Left hindlimb (tissue), 1 donor: ENCODE data around the gene EPG5.

Experiments used
- DNase-seq: peaks from one replicate; pipeline ENCODE4 v3.0.0-alpha.2; 2018

The EPG5 gene

GRCh38 chr18:45913276-45913675, 53.9 kb downstream of the EPG5 start:
- no peak for DNase-seq

GRCh38 chr18:45910405-45911023, 56.6 kb downstream of the EPG5 start:
- no peak for DNase-seq

DNA sequence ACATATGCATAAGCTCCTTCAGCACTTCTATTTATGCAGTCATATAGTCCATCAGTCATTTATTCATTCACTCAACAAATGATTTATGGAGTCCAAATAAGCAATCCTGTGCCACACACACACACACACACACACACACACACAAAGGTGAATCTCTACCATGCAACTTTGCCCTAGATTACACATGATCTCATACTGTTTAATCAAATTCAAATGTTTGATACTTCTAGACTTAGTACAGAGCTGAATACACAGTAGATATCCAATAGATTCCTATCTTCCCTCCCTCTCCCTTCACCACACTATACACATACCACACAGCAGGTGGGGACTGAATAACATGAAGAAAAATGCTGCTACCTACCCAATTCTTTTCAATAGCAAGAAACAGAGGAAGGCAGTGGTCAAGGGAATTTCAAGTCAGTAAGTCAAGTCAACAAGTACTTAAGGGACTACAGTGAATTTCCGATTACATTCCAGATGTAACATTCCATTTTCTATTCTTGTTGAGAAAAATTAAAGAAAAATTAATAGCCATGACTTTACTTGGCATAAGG, 65.4 kb downstream of the EPG5 start:
- no peak for DNase-seq

DNA sequence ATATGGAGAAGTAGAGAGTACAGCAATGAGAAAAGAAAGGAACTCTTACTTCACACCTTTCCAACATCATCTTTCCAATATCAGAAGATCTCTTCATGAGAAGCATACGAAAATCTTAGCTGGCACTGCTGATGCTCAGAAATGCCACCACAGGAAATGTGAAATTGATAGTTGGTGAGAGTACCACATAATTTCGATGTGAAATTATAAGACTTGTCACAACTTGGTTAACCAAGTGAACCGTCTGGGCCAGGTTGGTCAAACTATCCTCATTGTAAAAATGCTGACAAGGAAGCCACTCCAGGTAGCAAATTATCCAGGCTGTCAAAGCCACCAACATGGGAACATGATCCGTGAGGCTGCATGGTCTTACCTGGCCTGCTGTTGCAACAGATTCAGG, 66.5 kb downstream of the EPG5 start:
- DNase-seq: no peak

- no peak for DNase-seq
These were observed 70.1 kb downstream of the EPG5 start for GRCh38 chr18:45896991-45897390.

GRCh38 chr18:45896452-45896851, 70.7 kb downstream of the EPG5 start:
- DNase-seq: no peak

DNA sequence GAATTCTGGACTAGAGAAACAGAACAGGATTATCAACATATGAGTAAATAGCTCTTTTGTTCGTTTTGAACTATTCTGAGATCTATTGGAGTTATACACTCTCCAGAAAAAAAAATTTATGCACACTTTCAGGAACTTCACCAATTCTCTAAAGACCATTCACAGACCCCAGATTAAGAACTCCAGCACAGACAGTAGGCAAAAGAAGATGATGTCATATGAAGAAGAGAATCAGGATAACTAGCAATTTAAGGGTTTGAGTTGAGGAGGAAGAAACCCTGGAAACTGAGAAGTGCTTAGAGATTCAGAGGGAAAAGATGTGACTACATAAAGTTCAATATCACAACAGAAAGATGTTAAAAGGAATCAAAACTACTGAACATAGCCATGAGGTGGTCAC, 71.8 kb downstream of the EPG5 start:
- DNase-seq: no peak

GRCh38 chr18:45894818-45895217, 72.3 kb downstream of the EPG5 start:
- no peak for DNase-seq

- no peak for DNase-seq
These were observed 75.3 kb downstream of the EPG5 start for GRCh38 chr18:45891806-45892205.

GRCh38 chr18:45890606-45891005, 76.5 kb downstream of the EPG5 start:
- DNase-seq: no peak

- DNase-seq: no peak
These were observed 77.6 kb downstream of the EPG5 start for GRCh38 chr18:45889419-45890064.

- no peak for DNase-seq
These were observed 79.5 kb downstream of the EPG5 start for GRCh38 chr18:45887585-45887984.

- DNase-seq: no peak
These were observed 86.1 kb downstream of the EPG5 start for GRCh38 chr18:45880876-45881558.

DNA sequence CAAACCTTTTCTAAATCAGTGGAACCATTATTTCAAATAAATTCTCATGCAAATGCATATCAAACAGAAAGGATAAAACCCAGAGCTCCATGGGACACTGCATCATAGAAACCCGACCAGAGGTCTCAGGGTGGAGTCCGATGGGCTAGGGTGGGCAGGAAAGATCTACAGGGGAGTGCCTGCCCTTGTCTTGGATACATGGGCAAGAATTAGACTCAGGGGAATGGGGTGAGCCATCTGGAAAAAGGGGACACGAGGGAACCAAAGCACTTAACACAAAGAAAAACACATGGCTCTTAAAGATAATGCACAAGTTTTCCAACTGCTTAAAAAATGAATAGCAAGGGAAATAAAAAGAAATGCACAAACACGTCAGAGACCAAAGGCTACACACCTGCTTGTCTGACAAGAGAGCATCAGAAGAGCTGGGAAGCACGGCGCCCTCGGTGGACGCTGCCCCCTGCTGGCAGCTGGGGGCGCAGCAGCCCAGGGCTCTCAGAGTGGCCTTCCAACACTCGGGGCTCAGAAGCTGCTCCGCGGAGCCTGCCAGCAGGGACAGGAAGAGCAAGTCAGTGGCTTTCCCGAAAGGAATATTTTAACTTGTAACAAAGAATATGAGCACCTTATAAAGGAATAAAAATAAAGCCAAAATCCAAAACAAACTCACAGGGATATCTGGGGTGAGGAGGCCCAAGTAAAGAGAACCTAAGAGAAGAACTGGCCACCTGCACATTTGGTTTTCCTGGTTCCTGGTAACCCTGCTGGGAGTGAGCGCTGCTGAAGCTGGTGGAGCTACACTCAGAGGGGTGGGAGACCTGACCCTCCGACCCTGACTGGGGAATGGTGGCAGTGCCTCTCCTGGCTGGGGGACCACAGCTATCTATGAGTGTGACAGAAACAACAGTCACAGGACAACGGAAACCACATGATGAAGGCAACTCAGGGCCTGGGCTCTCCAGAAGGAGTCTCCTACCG, 87.2 kb downstream of the EPG5 start:
- peak; percentile 76 for DNase-seq

DNA sequence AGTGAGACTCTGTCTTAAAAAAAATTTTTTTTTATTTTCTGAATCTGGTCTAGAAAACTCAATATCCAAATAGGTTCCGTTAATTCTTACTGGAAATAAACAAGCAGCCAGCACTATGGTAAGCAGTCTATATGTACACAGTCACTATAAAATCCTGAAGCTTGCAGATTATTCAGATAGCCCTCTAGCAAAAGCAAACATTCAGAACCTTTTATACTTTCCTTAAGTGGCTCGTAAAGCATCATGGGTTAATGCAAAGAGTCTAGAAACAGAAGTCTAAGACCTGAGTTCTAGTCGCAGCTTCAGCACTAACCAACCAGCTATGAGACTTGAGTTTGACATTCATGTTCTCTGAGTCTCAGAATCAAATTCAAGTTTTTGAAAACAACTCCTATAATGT, 89.7 kb downstream of the EPG5 start:
- no peak for DNase-seq

DNA sequence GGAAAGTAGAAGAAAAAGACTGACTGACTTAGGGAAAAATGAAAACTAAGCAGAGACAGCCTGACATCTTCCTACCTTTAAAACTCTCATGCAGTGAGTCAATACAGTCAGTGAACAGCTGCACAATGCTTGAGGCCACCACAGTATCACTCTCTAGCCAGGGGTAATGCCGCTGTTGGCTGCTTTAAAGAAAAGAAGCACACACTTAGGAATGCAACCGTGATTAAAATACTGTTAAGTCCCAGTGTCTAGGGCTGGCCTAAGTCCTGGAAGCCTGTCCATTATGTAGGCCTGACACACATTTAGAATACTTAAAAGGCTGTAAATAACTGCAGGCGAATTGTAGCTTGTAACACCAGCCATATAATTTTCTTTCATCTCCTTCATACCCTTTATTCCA, 91.0 kb downstream of the EPG5 start:
- DNase-seq: no peak

DNA sequence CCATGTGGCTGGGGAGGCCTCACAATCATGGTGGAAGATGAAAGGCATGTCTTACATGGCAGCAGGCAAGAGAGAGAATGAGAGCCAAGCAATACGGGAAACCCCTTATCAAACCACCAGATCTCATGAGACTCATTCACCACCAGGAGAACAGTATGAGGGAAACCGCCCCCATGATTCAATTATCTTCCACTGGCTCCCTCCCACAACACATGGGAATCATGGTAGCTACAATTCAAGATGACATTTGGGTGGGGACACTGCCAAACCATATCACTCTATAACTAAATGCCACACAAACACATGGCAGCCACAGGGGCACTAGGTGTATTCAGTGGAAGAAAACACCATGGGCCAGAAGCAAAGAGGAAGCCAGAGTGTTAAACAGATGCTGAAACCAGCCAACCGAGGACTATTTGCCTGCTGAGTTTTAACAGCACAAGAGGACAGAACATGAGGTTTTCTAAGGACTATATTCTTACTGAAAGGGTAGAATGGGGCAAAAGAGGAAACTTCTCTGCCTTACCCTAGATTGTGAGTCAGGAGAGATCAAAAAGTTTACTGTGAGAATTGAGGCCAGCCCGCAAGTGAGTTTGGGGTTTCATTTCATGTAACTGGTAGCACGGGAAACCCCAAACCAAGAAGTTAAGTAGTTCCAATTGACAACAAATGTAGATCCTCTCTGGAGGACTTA, 92.5 kb downstream of the EPG5 start:
- DNase-seq: no peak

GRCh38 chr18:45871431-45872084, 95.6 kb downstream of the EPG5 start:
- DNase-seq: no peak

GRCh38 chr18:45870419-45870818, 96.7 kb downstream of the EPG5 start:
- no peak for DNase-seq

- DNase-seq: no peak
These were observed 101.7 kb downstream of the EPG5 start for GRCh38 chr18:45865466-45865865.

DNA sequence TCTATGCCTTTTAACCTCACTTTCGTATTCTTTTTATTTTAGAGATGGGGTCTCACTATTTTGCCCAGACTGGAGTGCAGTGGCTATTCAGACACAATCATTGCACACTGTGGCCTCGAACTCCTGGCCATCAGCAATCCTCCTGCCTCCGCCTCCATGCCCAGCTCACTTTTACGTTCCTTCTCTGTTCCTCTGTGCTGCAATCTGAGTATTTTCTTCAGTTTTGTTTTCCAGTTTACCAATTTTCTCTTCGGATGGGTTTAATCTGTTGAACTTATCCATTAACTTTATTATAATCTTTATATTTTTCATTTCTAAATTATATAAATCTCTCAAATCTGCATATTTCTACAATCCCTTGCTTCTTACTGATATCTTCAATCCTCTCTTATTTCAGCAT, 103.0 kb downstream of the EPG5 start:
- no peak for DNase-seq

DNA sequence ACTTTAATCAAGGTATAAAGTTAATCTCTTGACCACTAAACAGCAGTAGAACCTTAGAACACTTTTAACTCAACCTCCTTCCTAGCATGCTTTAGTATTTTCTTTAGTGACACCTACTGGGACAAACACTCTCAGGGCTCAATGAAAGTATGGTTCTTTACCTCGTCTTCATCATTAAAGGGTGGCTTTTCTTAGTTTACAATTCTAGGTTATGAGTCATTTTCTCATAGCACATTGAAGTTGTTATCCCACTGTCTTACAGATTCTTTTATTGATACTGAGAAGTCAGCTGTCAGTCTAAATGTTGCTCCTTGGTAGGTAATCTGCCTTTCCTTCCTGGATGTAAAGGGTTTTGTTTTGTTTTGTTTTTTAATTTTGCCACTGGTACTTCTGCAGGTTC, 103.7 kb downstream of the EPG5 start:
- no peak for DNase-seq
